Measurements from ENCODE around the gene CAND2. TPM values are rescaled to one million over a fixed set of nuclear protein-coding genes. Genes with fewer than 3 reads are reported as not detected.
A peak's percentile ranks its signal among the peaks of the same experiment; 100 is the strongest.

Gene CAND2
- total and polyA plus RNA-seq, 9 of the 15 experiments (the other 6 are each of a cell fraction or from before 2014, with no cell fraction given) = 0.91 to 14.9 (median 4.3) TPM

DNA sequence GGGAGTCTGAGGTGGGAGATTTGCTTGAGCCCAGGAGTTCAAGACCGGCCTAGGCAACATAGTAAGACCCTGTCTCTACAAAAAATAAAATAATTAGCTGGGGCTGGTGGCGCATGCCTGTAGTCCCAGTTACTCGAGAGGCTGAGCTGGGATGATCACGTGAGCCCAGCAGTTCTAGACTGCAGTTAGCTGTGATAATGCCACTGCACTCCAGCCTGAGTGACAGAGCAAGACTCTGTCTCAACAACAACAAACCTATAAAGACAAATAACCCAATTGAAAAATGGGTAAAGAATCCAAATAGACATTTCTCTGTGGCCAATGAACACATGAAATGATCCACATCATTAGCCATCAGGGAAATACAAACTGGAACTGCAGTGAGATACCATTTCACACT lies 46.0 kb downstream of the CAND2 start (continued):
- TF ChIP-seq, protein P1, sequence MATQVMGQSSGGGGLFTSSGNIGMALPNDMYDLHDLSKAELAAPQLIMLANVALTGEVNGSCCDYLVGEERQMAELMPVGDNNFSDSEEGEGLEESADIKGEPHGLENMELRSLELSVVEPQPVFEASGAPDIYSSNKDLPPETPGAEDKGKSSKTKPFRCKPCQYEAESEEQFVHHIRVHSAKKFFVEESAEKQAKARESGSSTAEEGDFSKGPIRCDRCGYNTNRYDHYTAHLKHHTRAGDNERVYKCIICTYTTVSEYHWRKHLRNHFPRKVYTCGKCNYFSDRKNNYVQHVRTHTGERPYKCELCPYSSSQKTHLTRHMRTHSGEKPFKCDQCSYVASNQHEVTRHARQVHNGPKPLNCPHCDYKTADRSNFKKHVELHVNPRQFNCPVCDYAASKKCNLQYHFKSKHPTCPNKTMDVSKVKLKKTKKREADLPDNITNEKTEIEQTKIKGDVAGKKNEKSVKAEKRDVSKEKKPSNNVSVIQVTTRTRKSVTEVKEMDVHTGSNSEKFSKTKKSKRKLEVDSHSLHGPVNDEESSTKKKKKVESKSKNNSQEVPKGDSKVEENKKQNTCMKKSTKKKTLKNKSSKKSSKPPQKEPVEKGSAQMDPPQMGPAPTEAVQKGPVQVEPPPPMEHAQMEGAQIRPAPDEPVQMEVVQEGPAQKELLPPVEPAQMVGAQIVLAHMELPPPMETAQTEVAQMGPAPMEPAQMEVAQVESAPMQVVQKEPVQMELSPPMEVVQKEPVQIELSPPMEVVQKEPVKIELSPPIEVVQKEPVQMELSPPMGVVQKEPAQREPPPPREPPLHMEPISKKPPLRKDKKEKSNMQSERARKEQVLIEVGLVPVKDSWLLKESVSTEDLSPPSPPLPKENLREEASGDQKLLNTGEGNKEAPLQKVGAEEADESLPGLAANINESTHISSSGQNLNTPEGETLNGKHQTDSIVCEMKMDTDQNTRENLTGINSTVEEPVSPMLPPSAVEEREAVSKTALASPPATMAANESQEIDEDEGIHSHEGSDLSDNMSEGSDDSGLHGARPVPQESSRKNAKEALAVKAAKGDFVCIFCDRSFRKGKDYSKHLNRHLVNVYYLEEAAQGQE (IDR thresholded peaks at IDR 0.05; ENCODE audit: borderline replicate concordance) = peak; percentile 45; the same call in 1 of the 2 replicates
- TF ChIP-seq, protein P1 (CRISPR knock-in tag; IDR thresholded peaks at IDR 0.05; ENCODE audit: low read depth) = no peak
- TF ChIP-seq ZEB2 (IDR thresholded peaks at IDR 0.05) (no peak), SAP30 (IDR thresholded peaks at IDR 0.05; ENCODE audit: borderline replicate concordance, insufficient read depth, low read depth, low read length, poor library complexity, severe bottlenecking) (no peak), GATAD2A (IDR thresholded peaks at IDR 0.05) (no peak), POLR2A (conservative IDR thresholded peaks at IDR 0.05) (peak; percentile 47), MAZ (CRISPR knock-in tag; conservative IDR thresholded peaks at IDR 0.05 in 1 of 2, IDR thresholded peaks at IDR 0.05 in 1 of 2) (no peak), CHAMP1 (IDR thresholded peaks at IDR 0.05) (no peak), CAMTA2 (CRISPR knock-in tag; conservative IDR thresholded peaks at IDR 0.05) (no peak), YBX1 (IDR thresholded peaks at IDR 0.05) (no peak), NCOR1 (IDR thresholded peaks at IDR 0.05) (0 out of 2 replicates have a peak, but pooled peaks have one; percentile 28), ZNF121 (CRISPR knock-in tag; conservative IDR thresholded peaks at IDR 0.05) (no peak), RAD21 (CRISPR knock-in tag; conservative IDR thresholded peaks at IDR 0.05 in 1 of 2, IDR thresholded peaks at IDR 0.05 in 1 of 2) (no peak), BCOR (IDR thresholded peaks at IDR 0.05) (no peak)
- TF ChIP-seq, protein P2, sequence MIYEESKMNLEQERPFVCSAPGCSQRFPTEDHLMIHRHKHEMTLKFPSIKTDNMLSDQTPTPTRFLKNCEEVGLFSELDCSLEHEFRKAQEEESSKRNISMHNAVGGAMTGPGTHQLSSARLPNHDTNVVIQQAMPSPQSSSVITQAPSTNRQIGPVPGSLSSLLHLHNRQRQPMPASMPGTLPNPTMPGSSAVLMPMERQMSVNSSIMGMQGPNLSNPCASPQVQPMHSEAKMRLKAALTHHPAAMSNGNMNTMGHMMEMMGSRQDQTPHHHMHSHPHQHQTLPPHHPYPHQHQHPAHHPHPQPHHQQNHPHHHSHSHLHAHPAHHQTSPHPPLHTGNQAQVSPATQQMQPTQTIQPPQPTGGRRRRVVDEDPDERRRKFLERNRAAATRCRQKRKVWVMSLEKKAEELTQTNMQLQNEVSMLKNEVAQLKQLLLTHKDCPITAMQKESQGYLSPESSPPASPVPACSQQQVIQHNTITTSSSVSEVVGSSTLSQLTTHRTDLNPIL (CRISPR knock-in tag; IDR thresholded peaks at IDR 0.05) = no peak
- TF ChIP-seq, protein P3, sequence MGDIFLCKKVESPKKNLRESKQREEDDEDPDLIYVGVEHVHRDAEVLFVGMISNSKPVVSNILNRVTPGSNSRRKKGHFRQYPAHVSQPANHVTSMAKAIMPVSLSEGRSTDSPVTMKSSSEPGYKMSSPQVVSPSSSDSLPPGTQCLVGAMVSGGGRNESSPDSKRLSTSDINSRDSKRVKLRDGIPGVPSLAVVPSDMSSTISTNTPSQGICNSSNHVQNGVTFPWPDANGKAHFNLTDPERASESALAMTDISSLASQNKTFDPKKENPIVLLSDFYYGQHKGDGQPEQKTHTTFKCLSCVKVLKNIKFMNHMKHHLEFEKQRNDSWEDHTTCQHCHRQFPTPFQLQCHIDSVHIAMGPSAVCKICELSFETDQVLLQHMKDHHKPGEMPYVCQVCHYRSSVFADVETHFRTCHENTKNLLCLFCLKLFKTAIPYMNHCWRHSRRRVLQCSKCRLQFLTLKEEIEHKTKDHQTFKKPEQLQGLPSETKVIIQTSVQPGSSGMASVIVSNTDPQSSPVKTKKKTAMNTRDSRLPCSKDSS (IDR thresholded peaks at IDR 0.05; ENCODE audit: low read depth, partially characterized antibody) = no peak

All from K562 (cell line).